H1 (cell line): ENCODE data around the gene MRPL32. TPM values are rescaled to one million over a fixed set of nuclear protein-coding genes. Genes with fewer than 3 reads are reported as not detected.

Experiments used
- CTCF ChIA-PET: fragments of 300-600 bp; sonication (Branson Sonifier 250); formaldehyde crosslinking; loops from one replicate; lab custom pipeline; 2021; ENCODE audit not compliant: partially characterized antibody; lab: Charles Lee
- POLR2A ChIA-PET: fragments of 300-600 bp; sonication (Branson Sonifier 250); formaldehyde crosslinking; loops from one replicate; lab custom pipeline; 2021; ENCODE audit warnings: inconsistent platforms; ENCODE audit not compliant: partially characterized antibody; lab: Charles Lee
- DNase-seq, 2 experiments: peaks; one replicate each; pipeline versions ENCODE4 v3.0.0 to v3.0.0-alpha.2; 2010 to 2022; ENCODE audit warnings: low spot score in 2 of 2, low read depth in 1 of 2, mixed read lengths in 1 of 2
- FAIRE-seq: peaks from 2 replicates; lab custom pipeline; 2011; peaks lifted over from hg19 to GRCh38; lab: Jason Lieb, UNC
- H2AFZ ChIP-seq: 2 replicates; pipeline ENCODE4 v1.8.1; 2012; ENCODE audit warnings: low read length, inconsistent platforms
- H2AK5ac ChIP-seq: 2 replicates; pipeline ENCODE4 v1.6.1; 2013; ENCODE audit warnings: low read depth, low read length
- H2BK120ac ChIP-seq: replicated peaks from 2 replicates; pipeline ENCODE3; 2013; ENCODE audit warnings: low read depth, low read length, inconsistent platforms
- H2BK12ac ChIP-seq: 2 replicates; pipeline ENCODE4 v1.6.1; 2013; ENCODE audit warnings: low read depth, low read length
- H2BK15ac ChIP-seq: 2 replicates; pipeline ENCODE4 v1.6.1; 2013; ENCODE audit warnings: low read length
- H2BK20ac ChIP-seq: 2 replicates; pipeline ENCODE4 v1.6.1; 2013; ENCODE audit warnings: low read length
- H2BK5ac ChIP-seq: 2 replicates; pipeline ENCODE4 v1.6.1; 2013; ENCODE audit warnings: low read depth, low read length
- H3K14ac ChIP-seq: 2 replicates; pipeline ENCODE4 v1.6.1; 2013; ENCODE audit warnings: inconsistent platforms; ENCODE audit not compliant: insufficient read length
- H3K18ac ChIP-seq: 2 replicates; pipeline ENCODE4 v1.6.1; 2013; ENCODE audit warnings: low read length; ENCODE audit errors: extremely low read depth
- H3K23ac ChIP-seq: 2 replicates; pipeline ENCODE4 v1.6.1; 2013; ENCODE audit warnings: inconsistent platforms; ENCODE audit not compliant: insufficient read length
- H3K23me2 ChIP-seq: 2 replicates; pipeline ENCODE4 v1.6.1; 2013; ENCODE audit warnings: low read depth, low read length
- H3K27ac ChIP-seq: 2 replicates; pipeline ENCODE4 v1.6.1; 2011; ENCODE audit warnings: low read depth, low read length, inconsistent platforms
- H3K27me3 ChIP-seq, 4 experiments: replicated peaks in 1 of 4; 1 replicate in 1 of 4; 2 replicates in 3 of 4; pipeline versions ENCODE4 v1.6.1 to v1.8.1; 2011 to 2013; ENCODE audit warnings: low read length in 3 of 4, mild to moderate bottlenecking in 3 of 4, inconsistent platforms in 2 of 4, mixed read lengths in 2 of 4, moderate library complexity in 1 of 4; ENCODE audit not compliant: control insufficient read depth in 3 of 4, insufficient read depth in 3 of 4; ENCODE audit errors: extremely low read depth in 1 of 4
- H3K36me3 ChIP-seq, 4 experiments: 2 replicates each; pipeline versions ENCODE4 v1.6.1 to v1.8.1; 2011 to 2013; ENCODE audit warnings: mild to moderate bottlenecking in 4 of 4, low read length in 3 of 4, moderate library complexity in 2 of 4, control low read depth in 1 of 4, inconsistent platforms in 1 of 4; ENCODE audit not compliant: insufficient read depth in 4 of 4, control insufficient read depth in 2 of 4
- H3K4ac ChIP-seq: replicated peaks from 2 replicates; pipeline ENCODE3; 2013; ENCODE audit warnings: low read length, low read depth, mixed read lengths, inconsistent platforms; ENCODE audit not compliant: insufficient read length
- H3K4me1 ChIP-seq, 4 experiments: replicated peaks in 1 of 4; 1 replicate in 1 of 4; 2 replicates in 3 of 4; pipeline versions ENCODE4 v1.6.1 to v1.8.1; 2011 to 2013; ENCODE audit warnings: low read length in 3 of 4, inconsistent platforms in 2 of 4, mixed read lengths in 1 of 4; ENCODE audit not compliant: insufficient read depth in 4 of 4, control insufficient read depth in 3 of 4
- H3K4me2 ChIP-seq, 2 experiments: 2 replicates each; pipeline versions ENCODE4 v1.6.1 to v1.8.1; 2011 to 2013; ENCODE audit warnings: low read depth in 2 of 2, low read length in 2 of 2, control low read depth in 1 of 2, inconsistent platforms in 1 of 2, mild to moderate bottlenecking in 1 of 2; ENCODE audit not compliant: insufficient read depth in 1 of 2
- H3K4me3 ChIP-seq, 4 experiments: fragments of 200-600, 300-600 bp in 1 of 4; sonication (generic), shearing (Covaris generic), sonication (Bioruptor Twin) in 1 of 4; 2 replicates each; pipeline versions ENCODE4 v1.5.1 to v1.8.1; 2011 to 2016; ENCODE audit warnings: low read length in 4 of 4, low read depth in 3 of 4, control low read depth in 2 of 4, inconsistent platforms in 2 of 4, mild to moderate bottlenecking in 2 of 4, mixed read lengths in 1 of 4, moderate library complexity in 1 of 4; ENCODE audit not compliant: insufficient read depth in 2 of 4; ENCODE audit errors: extremely low read depth in 1 of 4
- H3K56ac ChIP-seq: replicated peaks from 2 replicates; pipeline ENCODE3; 2013; ENCODE audit warnings: low read depth, mild to moderate bottlenecking, mixed read lengths, low read length, inconsistent platforms; ENCODE audit not compliant: insufficient read length
- H3K79me1 ChIP-seq: 2 replicates; pipeline ENCODE4 v1.6.1; 2013; ENCODE audit warnings: low read depth, low read length, control low read depth
- H3K79me2 ChIP-seq, 2 experiments: 2 replicates each; pipeline versions ENCODE4 v1.6.1 to v1.8.1; 2012 to 2013; ENCODE audit warnings: low read length in 2 of 2, mild to moderate bottlenecking in 2 of 2, inconsistent platforms in 1 of 2; ENCODE audit not compliant: insufficient read depth in 2 of 2, control insufficient read depth in 1 of 2
- H3K9ac ChIP-seq, 4 experiments: replicated peaks in 1 of 4; 1 replicate in 1 of 4; 2 replicates in 3 of 4; pipeline versions ENCODE4 v1.6.1 to v1.8.1; 2011 to 2013; ENCODE audit warnings: low read depth in 3 of 4, low read length in 3 of 4, control low read depth in 2 of 4, mild to moderate bottlenecking in 2 of 4, moderate library complexity in 2 of 4, inconsistent platforms in 1 of 4; ENCODE audit errors: extremely low read depth in 1 of 4
- H3K9me3 ChIP-seq, 2 experiments: 2 replicates each; pipeline versions ENCODE4 v1.6.1 to v1.8.1; 2012 to 2013; ENCODE audit warnings: mild to moderate bottlenecking in 2 of 2, moderate library complexity in 2 of 2, control low read depth in 1 of 2, inconsistent platforms in 1 of 2, low read depth in 1 of 2, low read length in 1 of 2, mixed read lengths in 1 of 2; ENCODE audit not compliant: insufficient read depth in 2 of 2
- H4K20me1 ChIP-seq, 2 experiments: replicated peaks in 1 of 2; 2 replicates each; pipeline versions ENCODE3 to v1.8.1; 2011 to 2013; ENCODE audit warnings: inconsistent platforms in 2 of 2, low read length in 2 of 2, mild to moderate bottlenecking in 1 of 2; ENCODE audit not compliant: insufficient read depth in 2 of 2, control insufficient read depth in 1 of 2
- H4K5ac ChIP-seq: 2 replicates; pipeline ENCODE4 v1.6.1; 2013; ENCODE audit warnings: low read length, low read depth, mixed read lengths, inconsistent platforms; ENCODE audit not compliant: insufficient read length
- H4K8ac ChIP-seq: 2 replicates; pipeline ENCODE4 v1.8.0; 2013; ENCODE audit warnings: mild to moderate bottlenecking, moderate library complexity, low read length, inconsistent platforms; ENCODE audit not compliant: insufficient read depth; ENCODE audit errors: extremely low read depth
- H4K91ac ChIP-seq: replicated peaks from 2 replicates; pipeline ENCODE3; 2013; ENCODE audit warnings: low read length, mixed read lengths, inconsistent platforms; ENCODE audit not compliant: insufficient read length
- HDAC6 ChIP-seq: IDR thresholded peaks from one replicate; pipeline ENCODE4 v1.7.1; 2012; ENCODE audit warnings: low read depth, mild to moderate bottlenecking, inconsistent platforms, low read length, moderate library complexity
- JUN ChIP-seq: IDR thresholded peaks from 2 replicates; pipeline ENCODE4 v1.6.1; 2011; ENCODE audit warnings: low read depth, mild to moderate bottlenecking, improper control_type of control experiment, low read length
- KDM4A ChIP-seq: IDR thresholded peaks from one replicate; pipeline ENCODE4 v1.7.1; 2012; ENCODE audit warnings: low read depth, mild to moderate bottlenecking, moderate library complexity, low read length, inconsistent platforms; ENCODE audit not compliant: severe bottlenecking
- KDM5A ChIP-seq: fragments of 200-600 bp; IDR thresholded peaks from 2 replicates; pipeline ENCODE4 v1.7.1; 2012; ENCODE audit warnings: mild to moderate bottlenecking, low read length, inconsistent platforms, mixed read lengths
- MAFK ChIP-seq: IDR thresholded peaks from 2 replicates; pipeline ENCODE4 v1.6.1; 2012; ENCODE audit warnings: low read depth, mild to moderate bottlenecking, improper control_type of control experiment, low read length
- POLR2AphosphoS5 ChIP-seq: IDR thresholded peaks from 2 replicates; pipeline ENCODE4 v1.6.1; 2011; ENCODE audit warnings: low read depth, low read length
- RAD21 ChIP-seq, 2 experiments: IDR thresholded peaks in 1 of 2; conservative IDR thresholded peaks in 1 of 2; 2 replicates each; pipeline ENCODE4 v1.6.1; 2011; ENCODE audit warnings: low read depth in 2 of 2, low read length in 2 of 2, improper control_type of control experiment in 1 of 2, inconsistent platforms in 1 of 2, mild to moderate bottlenecking in 1 of 2, moderate library complexity in 1 of 2
- RBBP5 ChIP-seq: IDR thresholded peaks from 2 replicates; pipeline ENCODE4 v1.7.1; 2012; ENCODE audit warnings: low read depth, mild to moderate bottlenecking, inconsistent platforms, low read length, moderate library complexity, borderline replicate concordance
- SIX5 ChIP-seq: IDR thresholded peaks from 2 replicates; pipeline ENCODE4 v1.6.1; 2011; ENCODE audit warnings: mild to moderate bottlenecking, low read depth, low read length
- SRF ChIP-seq: IDR thresholded peaks from 2 replicates; pipeline ENCODE4 v1.6.1; 2011; ENCODE audit warnings: mild to moderate bottlenecking, low read depth, low read length, moderate library complexity
- TAF7 ChIP-seq: optimal IDR thresholded peaks from 2 replicates; pipeline ENCODE3; 2011; ENCODE audit warnings: low read depth, mild to moderate bottlenecking, inconsistent platforms, low read length, moderate library complexity, borderline replicate concordance
- TEAD4 ChIP-seq: IDR thresholded peaks from 2 replicates; pipeline ENCODE4 v1.6.1; 2012; ENCODE audit warnings: low read depth, low read length, inconsistent platforms, mixed read lengths
- USF2 ChIP-seq: IDR thresholded peaks from 2 replicates; pipeline ENCODE4 v1.6.1; 2011; ENCODE audit warnings: low read length, improper control_type of control experiment
- YY1 ChIP-seq: IDR thresholded peaks from 2 replicates; pipeline ENCODE4 v1.6.1; 2011; ENCODE audit warnings: low read depth, mild to moderate bottlenecking, low read length
- ZNF274 ChIP-seq: IDR thresholded peaks from 2 replicates; pipeline ENCODE4 v1.7.0; 2012; ENCODE audit warnings: low read length, borderline replicate concordance; ENCODE audit errors: extremely low read depth
- polyA plus RNA-seq, 7 experiments: library from polyadenylated mRNA; depleted of rRNA in 3 of 7; stranded (reverse) in 5 of 7; unstranded in 2 of 7; fragments of >200 nt in 5 of 7; fragments of 200-250 nt in 2 of 7; gene quantifications; 1 replicate in 5 of 7; 2 replicates in 1 of 7; 4 replicates in 1 of 7; pipeline versions ENCODE4 v1.2.1 to v1.2.3, GENCODE V29; 2011 to 2013; ENCODE audit warnings: missing spikeins in 2 of 7, mixed read lengths in 2 of 7
- total RNA-seq: library from RNA; stranded (reverse); fragmentation: NEBNext Ultra II Directional; extraction: Animal tissue kit (Norgen Biotek cat#: 25700); gene quantifications from 2 replicates; pipeline ENCODE4 v1.2.1, GENCODE V29; 2021

Gene MRPL32
- total and polyA plus RNA-seq, 2 of the 8 experiments (the other 6 are each of a cell fraction or from before 2014, with no cell fraction given) = 50.9 to 97.2 TPM

GRCh38 chr7:42900842-42901241, 31.3 kb upstream of the MRPL32 start:
- H3K27me3 ChIP-seq = no peaks in the 10 kb centered on the region
- no peak overlapping the region for H3K56ac ChIP-seq
- H2BK15ac ChIP-seq = no peak overlapping the region
- no peak overlapping the region for H3K9ac ChIP-seq
- H2BK5ac ChIP-seq = no peak overlapping the region
- no peaks in the 10 kb centered on the region for H3K79me1 ChIP-seq
- no peaks in the 10 kb centered on the region for H3K23me2 ChIP-seq
- no peaks in the 10 kb centered on the region for H3K79me2 ChIP-seq
- no peak overlapping the region for H3K23ac ChIP-seq
- no peak overlapping the region for H3K18ac ChIP-seq
- H3K4me2 ChIP-seq = no peak overlapping the region
- H4K20me1 ChIP-seq = no peaks in the 10 kb centered on the region
- no peak overlapping the region for H4K91ac ChIP-seq
- CTCF ChIA-PET = interaction anchor here (1.2 kb wide), 1 partner anchor 14 kb away, joined by 3 read pairs; no protein-coding TSS in a partner anchor
- H3K4me3 ChIP-seq = no peak overlapping the region
- no peak overlapping the region for H3K14ac ChIP-seq
- H3K9me3 ChIP-seq = no peaks in the 10 kb centered on the region
- H3K27ac ChIP-seq = no peak overlapping the region
- POLR2A ChIA-PET = no interaction called here
- FAIRE-seq = no peak
- DNase-seq = no peak
- no peak overlapping the region for H2BK12ac ChIP-seq
- no peaks in the 10 kb centered on the region for H3K4me1 ChIP-seq
- no peak overlapping the region for H2AFZ ChIP-seq
- H4K8ac ChIP-seq = no peak overlapping the region
- H3K36me3 ChIP-seq = no peaks in the 10 kb centered on the region
- no peak overlapping the region for H3K4ac ChIP-seq
- H2AK5ac ChIP-seq = no peak overlapping the region
- H2BK20ac ChIP-seq = no peak overlapping the region
- no peak overlapping the region for H2BK120ac ChIP-seq
- H4K5ac ChIP-seq = no peak overlapping the region
- TF ChIP-seq KDM5A (no peak), TAF7 (no peak), ZNF274 (no peak), YY1 (no peak), KDM4A (no peak), SIX5 (no peak), USF2 (no peak), SRF (no peak), MAFK (no peak), RBBP5 (no peak), HDAC6 (no peak), POLR2AphosphoS5 (no peak), RAD21 (IDR thresholded peaks at IDR 0.05 in 1 of 2, conservative IDR thresholded peaks at IDR 0.05 in 1 of 2; ENCODE audit: low read depth in 2 of 2, low read length in 2 of 2) (no peak), JUN (no peak), TEAD4 (no peak)
